ENCODE measurements around the gene SORCS2. TPM values are rescaled to one million over a fixed set of nuclear protein-coding genes. Genes with fewer than 3 reads are reported as not detected.

The SORCS2 gene
- total RNA-seq, 2 experiments from 2014 or later: not detected

DNA sequence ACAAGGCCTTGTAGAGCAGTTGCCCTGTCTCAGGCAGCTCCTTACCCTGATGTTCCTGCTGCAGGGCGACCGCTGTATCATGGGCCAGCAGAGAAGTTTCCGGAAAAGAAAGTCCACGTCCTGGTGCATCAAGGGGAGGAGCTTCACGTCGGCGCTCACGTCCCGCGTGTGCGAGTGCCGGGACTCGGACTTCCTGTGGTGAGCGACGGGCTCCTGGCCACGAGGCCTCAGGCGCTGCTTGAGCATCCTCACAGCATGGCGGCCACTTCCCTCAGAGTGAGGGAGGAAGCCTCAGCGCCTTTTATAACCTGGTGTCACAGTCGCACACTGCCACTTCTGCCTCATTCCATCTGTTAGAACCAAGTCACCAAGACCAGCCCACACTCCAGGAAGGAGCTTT lies 521.8 kb downstream of the SORCS2 start:
- peaks cover 4% of the 10 kb centered on the region for H3K27me3 Mint-ChIP-seq (ENCODE audit: low read depth)
- DNase-seq (no peak), ATAC-seq (no peak)
- no peaks in the 10 kb centered on the region for H3K4me1 Mint-ChIP-seq (ENCODE audit: low read depth)
- CTCF ChIA-PET: no interaction called here
- H3K36me3 Mint-ChIP-seq (ENCODE audit: low read depth): no peaks in the 10 kb centered on the region
- H3K27ac Mint-ChIP-seq: no peak overlapping the region
- POLR2A ChIA-PET: no interaction called here
- no peaks in the 10 kb centered on the region for H3K9me3 Mint-ChIP-seq (ENCODE audit: insufficient read depth)
- H3K4me3 Mint-ChIP-seq: no peak overlapping the region

DNA sequence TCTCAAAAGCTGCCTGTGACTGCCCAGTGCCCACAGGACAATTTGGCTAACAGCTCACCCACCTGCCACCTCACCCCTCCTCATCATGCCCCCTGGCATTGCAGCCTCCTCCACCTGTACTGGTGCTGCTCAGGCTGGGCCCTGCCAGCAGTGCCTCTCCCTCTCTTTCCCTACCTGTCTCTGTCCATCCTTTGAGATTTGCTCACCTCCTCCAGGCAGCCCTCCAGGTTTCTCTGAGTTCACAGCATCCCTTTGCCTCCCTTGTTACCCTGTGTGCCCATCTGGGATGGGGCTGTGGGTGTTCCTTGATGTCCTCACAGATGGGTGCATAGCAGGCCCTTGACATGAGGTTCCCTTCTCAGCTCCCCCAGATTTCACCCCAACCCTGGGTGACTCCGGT lies 522.4 kb downstream of the SORCS2 start:
- ChIA-PET POLR2A (no interaction called here), CTCF (no interaction called here)
- Mint-ChIP-seq H3K27ac (no peak overlapping the region), H3K27me3 (ENCODE audit: low read depth) (peaks cover 4% of the 10 kb centered on the region), H3K4me3 (no peak overlapping the region), H3K9me3 (ENCODE audit: insufficient read depth) (no peaks in the 10 kb centered on the region), H3K36me3 (ENCODE audit: low read depth) (no peaks in the 10 kb centered on the region), H3K4me1 (ENCODE audit: low read depth) (no peaks in the 10 kb centered on the region)
- no peak for ATAC-seq
- no peak for DNase-seq

DNA sequence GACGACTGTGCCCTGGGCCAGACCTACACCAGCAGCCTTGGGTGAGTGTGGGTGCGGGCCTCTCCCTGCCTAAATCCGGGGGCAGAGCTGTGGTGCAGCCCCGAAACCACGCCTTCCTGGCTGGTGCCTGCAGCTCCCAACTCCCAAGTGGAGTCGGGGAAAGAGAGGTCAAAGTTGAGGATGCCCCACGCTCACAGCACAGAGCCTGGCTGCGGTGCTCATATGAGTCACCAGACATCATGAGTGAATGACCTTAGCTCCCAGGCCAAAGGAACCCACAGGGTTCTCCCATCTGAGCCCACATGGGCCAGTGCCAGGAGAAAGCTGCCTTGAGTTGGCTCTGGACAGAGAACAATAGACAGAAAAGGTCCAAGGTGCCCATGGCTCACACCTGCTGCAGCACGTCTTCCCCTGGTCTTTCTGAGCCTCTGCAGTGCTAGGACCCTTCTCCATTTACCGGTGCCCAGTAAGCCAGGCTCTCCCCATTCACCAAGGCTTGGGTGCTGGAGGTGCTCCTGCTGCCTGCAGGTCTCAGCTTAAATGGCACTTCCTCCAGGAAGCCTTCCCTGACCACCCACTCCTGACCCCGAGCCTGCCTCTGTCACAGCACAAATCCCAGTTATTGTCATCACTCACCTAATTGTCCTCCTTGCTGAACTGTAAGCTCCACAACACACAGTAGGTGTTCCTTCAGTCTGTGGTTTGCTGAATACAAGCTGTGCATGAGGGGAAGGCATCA lies 523.1 kb downstream of the SORCS2 start:
- H3K4me1 Mint-ChIP-seq (ENCODE audit: low read depth): no peaks in the 10 kb centered on the region
- POLR2A ChIA-PET: interaction anchor here (0.6 kb wide), 1 partner anchor 382 kb away, joined by 3 read pairs; no protein-coding TSS in a partner anchor
- ATAC-seq (no peak), DNase-seq (no peak)
- no peak overlapping the region for H3K27ac Mint-ChIP-seq
- H3K27me3 Mint-ChIP-seq (ENCODE audit: low read depth): peaks cover 7% of the 10 kb centered on the region
- H3K4me3 Mint-ChIP-seq: no peak overlapping the region
- CTCF ChIA-PET: no interaction called here
- no peaks in the 10 kb centered on the region for H3K36me3 Mint-ChIP-seq (ENCODE audit: low read depth)
- no peaks in the 10 kb centered on the region for H3K9me3 Mint-ChIP-seq (ENCODE audit: insufficient read depth)

DNA sequence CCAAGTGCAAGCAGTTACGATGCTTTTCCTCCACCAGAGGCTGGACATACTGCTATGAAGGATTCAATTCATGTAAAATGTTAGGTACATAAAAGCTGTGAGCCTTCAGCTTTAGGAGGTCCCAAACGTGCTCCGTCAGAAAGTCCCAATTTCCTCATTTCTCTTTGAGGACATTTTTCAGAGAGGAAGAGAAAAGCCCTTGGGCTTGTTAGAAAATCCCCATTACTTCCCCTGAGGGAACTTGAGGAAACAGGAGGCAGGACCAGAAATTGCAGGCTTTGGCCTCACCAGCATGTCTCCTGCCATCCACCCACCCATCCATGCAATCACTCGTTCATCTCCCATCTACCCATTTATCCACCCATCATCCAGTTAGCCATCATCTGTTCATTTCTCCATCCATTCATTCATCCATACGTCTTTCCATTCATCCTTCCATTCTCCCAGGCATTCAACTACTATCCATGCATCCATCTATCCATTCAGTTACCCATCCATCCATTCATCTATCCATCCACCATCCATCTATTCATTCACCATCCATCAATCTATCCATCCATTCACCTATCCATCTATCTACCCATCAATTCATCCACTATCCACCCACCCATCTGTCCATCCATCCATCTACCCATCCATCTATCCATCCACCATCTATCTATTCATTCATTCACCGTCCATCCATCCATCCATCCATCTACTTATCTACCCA lies 523.8 kb downstream of the SORCS2 start:
- no peak for ATAC-seq
- no peak for DNase-seq
- ChIA-PET CTCF (no interaction called here), POLR2A (interaction anchor here (0.6 kb wide), 1 partner anchor 383 kb away, joined by 3 read pairs; no protein-coding TSS in a partner anchor)
- Mint-ChIP-seq H3K4me3 (no peak overlapping the region), H3K36me3 (ENCODE audit: low read depth) (no peaks in the 10 kb centered on the region), H3K4me1 (ENCODE audit: low read depth) (no peaks in the 10 kb centered on the region), H3K27ac (no peak overlapping the region), H3K27me3 (ENCODE audit: low read depth) (peaks cover 9% of the 10 kb centered on the region), H3K9me3 (ENCODE audit: insufficient read depth) (no peaks in the 10 kb centered on the region)

DNA sequence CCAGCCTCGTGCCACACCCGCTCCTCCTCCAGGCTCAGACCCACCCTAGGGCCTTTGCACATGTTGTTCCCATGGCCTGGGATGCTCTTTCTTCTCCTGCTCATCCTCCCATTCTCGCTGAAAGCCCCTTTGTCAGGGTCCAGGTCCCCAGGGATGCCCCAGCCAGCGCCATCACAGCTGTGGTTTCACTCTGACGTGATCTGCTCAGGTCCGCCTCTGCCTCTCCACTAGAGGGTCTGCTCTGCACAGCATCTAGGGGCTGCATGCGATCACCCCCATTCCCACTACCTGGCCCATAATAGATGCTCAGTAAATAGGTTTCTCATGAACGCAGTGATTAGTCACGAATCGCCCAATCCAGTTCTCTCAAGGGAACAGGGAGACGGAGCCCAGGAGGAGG lies 524.8 kb downstream of the SORCS2 start:
- Mint-ChIP-seq H3K27ac (no peak overlapping the region), H3K4me3 (no peak overlapping the region), H3K9me3 (ENCODE audit: insufficient read depth) (no peaks in the 10 kb centered on the region), H3K4me1 (ENCODE audit: low read depth) (no peaks in the 10 kb centered on the region), H3K27me3 (ENCODE audit: low read depth) (peaks cover 9% of the 10 kb centered on the region), H3K36me3 (ENCODE audit: low read depth) (no peaks in the 10 kb centered on the region)
- POLR2A ChIA-PET: no interaction called here
- CTCF ChIA-PET: no interaction called here
- DNase-seq (no peak), ATAC-seq (no peak)

DNA sequence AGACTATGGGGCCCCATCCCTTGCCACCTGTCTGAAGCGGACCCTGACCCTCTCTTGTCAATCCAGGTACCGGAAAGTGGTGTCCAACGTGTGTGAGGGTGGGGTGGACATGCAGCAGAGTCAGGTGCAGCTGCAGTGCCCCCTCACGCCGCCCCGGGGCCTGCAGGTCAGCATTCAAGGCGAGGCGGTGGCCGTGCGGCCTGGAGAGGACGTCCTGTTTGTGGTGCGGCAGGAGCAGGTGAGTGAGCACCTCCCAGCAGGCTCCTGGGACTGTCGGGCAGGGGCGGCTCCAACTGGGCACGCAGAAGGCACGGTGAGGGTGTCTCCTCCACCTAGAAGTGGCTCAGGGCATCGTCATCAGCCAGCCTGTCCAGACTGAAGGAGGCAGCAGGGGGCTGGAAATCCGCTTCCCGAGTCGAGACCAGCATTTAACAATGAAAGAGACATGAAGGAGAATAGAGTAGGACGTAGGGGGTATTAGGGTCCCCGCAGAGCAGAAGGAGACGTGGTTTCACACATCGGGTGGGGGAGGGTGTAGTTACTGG lies 525.7 kb downstream of the SORCS2 start:
- Mint-ChIP-seq H3K9me3 (ENCODE audit: insufficient read depth) (no peaks in the 10 kb centered on the region), H3K27ac (no peak overlapping the region), H3K4me1 (ENCODE audit: low read depth) (no peaks in the 10 kb centered on the region), H3K36me3 (ENCODE audit: low read depth) (no peaks in the 10 kb centered on the region), H3K27me3 (ENCODE audit: low read depth) (peaks cover 13% of the 10 kb centered on the region), H3K4me3 (no peak overlapping the region)
- DNase-seq (no peak), ATAC-seq (no peak)
- POLR2A ChIA-PET: no interaction called here
- CTCF ChIA-PET: no interaction called here

DNA sequence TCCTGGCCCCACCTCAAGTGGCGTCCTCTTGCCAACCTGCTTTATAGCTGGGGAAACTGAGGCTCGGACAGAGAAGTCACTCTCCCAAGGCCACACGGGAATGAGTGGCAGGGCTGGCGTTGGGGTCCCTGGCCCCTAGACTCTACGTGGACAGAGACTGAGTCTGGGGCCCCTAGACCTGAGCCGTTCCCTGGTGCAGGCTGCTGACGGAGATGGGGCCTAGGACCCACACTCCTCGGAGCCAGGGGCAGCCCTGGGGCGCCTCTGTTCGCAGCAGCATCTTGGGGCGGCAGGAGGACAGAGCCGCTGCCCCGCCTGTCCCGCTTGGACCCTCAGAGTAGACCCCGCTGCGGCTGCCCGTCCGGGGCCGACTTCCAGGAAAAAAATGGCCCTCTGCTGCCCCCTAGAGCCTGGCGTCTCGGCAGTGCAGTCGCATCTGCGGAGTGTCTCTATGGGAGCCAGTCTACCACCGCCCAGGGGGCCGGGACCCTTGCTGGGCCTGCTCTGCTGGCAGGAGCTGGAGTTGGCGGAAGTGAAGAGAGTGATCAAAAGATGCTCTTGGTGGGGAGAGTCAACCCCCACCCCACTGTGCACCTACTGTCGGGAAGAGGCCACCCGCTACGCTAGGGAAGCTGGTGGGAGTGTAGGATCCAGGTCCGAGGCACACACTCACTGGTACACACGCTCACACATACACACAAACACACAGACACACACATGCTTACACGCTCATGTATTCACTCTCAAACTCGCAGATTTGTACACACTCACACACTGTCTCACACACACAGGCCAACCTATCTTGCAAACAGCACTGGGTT lies 527.2 kb downstream of the SORCS2 start:
- ATAC-seq: peak; percentile 68
- ChIA-PET POLR2A (no interaction called here), CTCF (interaction anchor here (0.7 to 1.3 kb wide), 7 partner anchors 9 to 536 kb away, joined by 3 to 5 read pairs (median 3); no protein-coding TSS in a partner anchor)
- DNase-seq: peak; percentile 69
- Mint-ChIP-seq H3K36me3 (ENCODE audit: low read depth) (no peaks in the 10 kb centered on the region), H3K9me3 (ENCODE audit: insufficient read depth) (no peaks in the 10 kb centered on the region), H3K4me1 (ENCODE audit: low read depth) (no peaks in the 10 kb centered on the region), H3K27me3 (ENCODE audit: low read depth) (peaks cover 13% of the 10 kb centered on the region), H3K27ac (no peak overlapping the region), H3K4me3 (no peak overlapping the region)

DNA sequence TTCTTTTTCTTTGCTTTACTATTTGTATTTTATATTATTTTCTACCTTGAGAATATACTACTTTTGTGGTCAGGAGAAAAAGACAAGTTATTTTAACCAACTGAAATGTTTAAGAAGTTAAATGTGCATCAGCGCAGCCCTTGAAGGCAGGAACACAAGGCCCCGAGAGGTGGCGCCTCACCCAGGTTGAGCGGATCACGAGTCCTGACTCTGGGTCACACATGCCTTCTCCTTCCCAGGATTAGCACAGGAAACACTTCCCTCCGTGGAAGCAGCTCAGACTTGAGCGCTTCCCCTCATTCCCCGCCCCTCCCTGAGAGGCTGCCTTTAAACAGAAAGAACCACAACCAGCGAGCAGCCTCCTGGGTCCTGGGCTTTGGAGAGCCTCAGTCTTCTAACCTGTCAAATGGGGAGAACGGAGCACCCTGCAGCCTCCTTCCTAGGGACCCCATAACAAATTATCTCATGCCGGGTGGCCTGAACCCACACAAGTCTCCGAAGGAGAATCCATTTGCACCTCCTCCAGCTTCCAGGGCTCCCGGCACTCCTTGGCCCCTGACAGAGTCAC lies 529.7 kb downstream of the SORCS2 start:
- Mint-ChIP-seq H3K9me3 (ENCODE audit: insufficient read depth) (no peaks in the 10 kb centered on the region), H3K27ac (no peak overlapping the region), H3K4me1 (ENCODE audit: low read depth) (no peaks in the 10 kb centered on the region), H3K36me3 (ENCODE audit: low read depth) (no peaks in the 10 kb centered on the region), H3K27me3 (ENCODE audit: low read depth) (peaks cover 9% of the 10 kb centered on the region), H3K4me3 (no peak overlapping the region)
- ATAC-seq (no peak), DNase-seq (no peak)
- ChIA-PET POLR2A (no interaction called here), CTCF (interaction anchor here (1.1 to 1.4 kb wide), 2 partner anchors 78 to 80 kb away, joined by 4 to 5 read pairs; no protein-coding TSS in a partner anchor)

DNA sequence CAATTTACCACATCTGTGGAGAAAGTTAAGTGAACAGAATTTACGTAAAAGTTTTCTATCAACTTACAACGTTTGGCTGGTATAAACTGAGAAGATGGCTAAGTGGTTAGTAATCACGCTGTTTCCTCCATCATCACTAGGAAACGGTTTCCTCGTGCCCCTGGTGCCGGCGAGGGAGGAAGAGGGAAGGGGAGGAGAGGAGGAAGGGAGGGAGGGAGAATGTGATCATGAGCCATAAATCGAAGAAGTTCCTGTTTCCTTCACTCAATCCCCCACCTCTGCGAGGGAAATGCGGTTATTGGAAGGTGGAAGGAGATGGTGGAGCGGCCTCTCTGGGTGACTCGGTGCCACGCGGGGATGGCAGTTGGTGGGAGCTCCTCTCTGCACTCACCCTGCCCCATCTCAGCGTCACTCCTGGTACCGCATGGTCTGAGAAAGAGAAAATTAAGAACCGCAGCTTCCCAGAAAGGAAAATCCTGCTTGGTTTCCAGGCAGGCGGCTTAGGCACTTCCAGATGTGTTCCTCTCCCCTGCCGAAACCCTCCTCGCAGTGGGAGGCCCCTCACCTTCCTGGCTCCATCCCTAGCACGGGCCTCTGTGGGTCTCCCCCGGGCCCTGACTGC lies 530.5 kb downstream of the SORCS2 start:
- POLR2A ChIA-PET: no interaction called here
- Mint-ChIP-seq H3K9me3 (ENCODE audit: insufficient read depth) (no peaks in the 10 kb centered on the region), H3K36me3 (ENCODE audit: low read depth) (no peaks in the 10 kb centered on the region), H3K27ac (no peak overlapping the region), H3K4me3 (no peak overlapping the region), H3K27me3 (ENCODE audit: low read depth) (peaks cover 9% of the 10 kb centered on the region), H3K4me1 (ENCODE audit: low read depth) (no peaks in the 10 kb centered on the region)
- ATAC-seq (no peak), DNase-seq (no peak)
- CTCF ChIA-PET: interaction anchor here (1.1 to 1.4 kb wide), 2 partner anchors 77 to 79 kb away, joined by 4 to 5 read pairs; no protein-coding TSS in a partner anchor

DNA sequence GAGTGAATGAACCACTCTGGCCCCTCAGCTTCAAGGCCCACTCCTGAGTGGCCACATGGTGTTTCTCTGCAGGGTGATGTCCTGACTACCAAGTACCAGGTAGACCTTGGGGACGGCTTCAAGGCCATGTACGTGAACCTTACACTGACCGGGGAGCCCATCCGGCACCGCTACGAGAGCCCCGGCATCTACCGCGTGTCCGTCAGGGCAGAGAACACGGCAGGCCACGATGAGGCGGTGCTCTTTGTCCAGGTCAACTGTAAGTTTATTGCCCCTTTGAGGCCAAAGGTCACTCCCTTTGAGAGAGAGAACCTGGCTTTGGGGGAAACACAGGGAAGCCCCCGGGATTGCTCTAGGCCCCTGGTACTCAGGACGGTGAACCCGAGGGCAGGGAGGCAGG lies 531.3 kb downstream of the SORCS2 start:
- no peak for ATAC-seq
- H3K27ac Mint-ChIP-seq: no peak overlapping the region
- H3K27me3 Mint-ChIP-seq (ENCODE audit: low read depth): peaks cover 9% of the 10 kb centered on the region
- no peak for DNase-seq
- H3K9me3 Mint-ChIP-seq (ENCODE audit: insufficient read depth): no peaks in the 10 kb centered on the region
- POLR2A ChIA-PET: interaction anchor here (0.6 kb wide), 1 partner anchor 96 kb away, joined by 3 read pairs; no protein-coding TSS in a partner anchor
- no peak overlapping the region for H3K4me3 Mint-ChIP-seq
- CTCF ChIA-PET: interaction anchor here (1.4 kb wide), 1 partner anchor 77 kb away, joined by 4 read pairs; no protein-coding TSS in a partner anchor
- H3K4me1 Mint-ChIP-seq (ENCODE audit: low read depth): no peaks in the 10 kb centered on the region
- no peaks in the 10 kb centered on the region for H3K36me3 Mint-ChIP-seq (ENCODE audit: low read depth)

DNA sequence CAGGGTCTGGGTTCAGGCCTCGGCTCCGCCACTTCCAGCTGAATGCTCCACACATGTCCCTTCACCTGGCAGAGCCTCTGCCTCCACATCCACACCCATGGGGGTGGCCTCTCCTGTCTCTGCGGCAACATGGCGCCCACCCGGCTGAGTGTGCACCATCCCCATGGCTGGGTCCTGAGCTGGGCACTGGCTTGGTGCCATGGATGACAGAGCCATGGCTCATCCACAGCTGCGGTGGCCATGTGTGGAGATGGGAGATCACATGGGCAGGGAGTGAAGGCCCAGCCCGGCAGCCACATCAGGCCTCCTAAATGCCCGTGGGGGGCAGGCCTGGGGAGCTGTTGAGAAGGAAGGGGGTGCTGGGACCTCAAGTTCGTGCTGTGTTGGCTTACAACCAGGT lies 533.6 kb downstream of the SORCS2 start:
- no peak for ATAC-seq
- no peaks in the 10 kb centered on the region for H3K9me3 Mint-ChIP-seq (ENCODE audit: insufficient read depth)
- H3K4me3 Mint-ChIP-seq: no peak overlapping the region
- no peaks in the 10 kb centered on the region for H3K4me1 Mint-ChIP-seq (ENCODE audit: low read depth)
- POLR2A ChIA-PET: no interaction called here
- no peak for DNase-seq
- no peak overlapping the region for H3K27ac Mint-ChIP-seq
- H3K36me3 Mint-ChIP-seq (ENCODE audit: low read depth): no peaks in the 10 kb centered on the region
- CTCF ChIA-PET: no interaction called here
- H3K27me3 Mint-ChIP-seq (ENCODE audit: low read depth): peaks cover 4% of the 10 kb centered on the region

All from activated CD8-positive, alpha-beta T cell treated with anti-CD3 and anti-CD28 coated beads, Interleukin-2, amount 10 ng/mL, durations not matched to agents 7 days and 5 days (primary cell).